H9 (cell line): ENCODE measurements around the gene FAM237B. TPM values are rescaled to one million over a fixed set of nuclear protein-coding genes. Genes with fewer than 3 reads are reported as not detected.

Experiments
- DNase-seq: peaks from one replicate; pipeline ENCODE4 v3.0.0-alpha.2; 2017
- H2AFZ ChIP-seq: one replicate; pipeline ENCODE4 v1.6.1; 2013; ENCODE audit warnings: mild to moderate bottlenecking, low read length, control low read depth, moderate library complexity
- H2AK5ac ChIP-seq: 2 replicates; pipeline ENCODE4 v1.6.1; 2013; ENCODE audit warnings: low read length, control low read depth, mixed read lengths; ENCODE audit not compliant: insufficient read length
- H2BK120ac ChIP-seq: one replicate; pipeline ENCODE4 v1.6.1; 2013; ENCODE audit warnings: low read depth, mild to moderate bottlenecking, low read length, control low read depth, inconsistent platforms; ENCODE audit not compliant: poor library complexity, severe bottlenecking
- H2BK12ac ChIP-seq: 2 replicates; pipeline ENCODE4 v1.6.1; 2013; ENCODE audit warnings: low read length, control low read depth, mixed read lengths, low read depth; ENCODE audit not compliant: insufficient read length
- H2BK15ac ChIP-seq: 2 replicates; pipeline ENCODE4 v1.6.1; 2013; ENCODE audit warnings: low read depth, low read length, control low read depth
- H2BK20ac ChIP-seq: one replicate; pipeline ENCODE4 v1.6.1; 2013; ENCODE audit warnings: low read depth, mild to moderate bottlenecking, low read length, control low read depth, inconsistent platforms; ENCODE audit not compliant: poor library complexity, severe bottlenecking
- H2BK5ac ChIP-seq: 2 replicates; pipeline ENCODE4 v1.6.1; 2013; ENCODE audit warnings: low read length, control low read depth, mixed read lengths; ENCODE audit not compliant: insufficient read length
- H3K14ac ChIP-seq: 2 replicates; pipeline ENCODE4 v1.6.1; 2013; ENCODE audit warnings: low read length, control low read depth; ENCODE audit not compliant: insufficient read depth
- H3K18ac ChIP-seq: 2 replicates; pipeline ENCODE4 v1.6.1; 2013; ENCODE audit warnings: low read depth, mild to moderate bottlenecking, mixed read lengths, low read length, control low read depth; ENCODE audit not compliant: insufficient read length
- H3K23ac ChIP-seq: 2 replicates; pipeline ENCODE4 v1.6.1; 2013; ENCODE audit warnings: low read length, control low read depth, mixed read lengths, low read depth; ENCODE audit not compliant: insufficient read length
- H3K23me2 ChIP-seq: 2 replicates; pipeline ENCODE4 v1.6.1; 2013; ENCODE audit warnings: low read depth, mild to moderate bottlenecking, mixed read lengths, low read length, control low read depth; ENCODE audit not compliant: insufficient read length, poor library complexity, severe bottlenecking
- H3K27ac ChIP-seq: 2 replicates; pipeline ENCODE4 v1.5.1; 2013; ENCODE audit warnings: low read length, control low read depth, mixed read lengths, low read depth; ENCODE audit not compliant: insufficient read length
- H3K27me3 ChIP-seq: 2 replicates; pipeline ENCODE4 v1.6.1; 2013; ENCODE audit warnings: low read length, control low read depth, inconsistent platforms; ENCODE audit not compliant: insufficient read depth
- H3K4ac ChIP-seq: 2 replicates; pipeline ENCODE4 v1.6.1; 2013; ENCODE audit warnings: low read depth, mild to moderate bottlenecking, control low read depth, inconsistent platforms, low read length, moderate library complexity
- H3K4me1 ChIP-seq: 2 replicates; pipeline ENCODE4 v1.6.1; 2013; ENCODE audit warnings: low read length, control low read depth, inconsistent platforms; ENCODE audit not compliant: insufficient read depth
- H3K4me2 ChIP-seq: 2 replicates; pipeline ENCODE4 v1.6.1; 2013; ENCODE audit warnings: low read length, control low read depth, mixed read lengths; ENCODE audit not compliant: insufficient read length, insufficient read depth
- H3K56ac ChIP-seq: 2 replicates; pipeline ENCODE4 v1.6.1; 2013; ENCODE audit warnings: low read depth, mild to moderate bottlenecking, mixed read lengths, low read length, control low read depth; ENCODE audit not compliant: insufficient read length
- H3K79me1 ChIP-seq: 2 replicates; pipeline ENCODE4 v1.6.1; 2013; ENCODE audit warnings: low read depth, mild to moderate bottlenecking, moderate library complexity, low read length, control low read depth, inconsistent platforms; ENCODE audit not compliant: insufficient read depth, poor library complexity, severe bottlenecking
- H3K79me2 ChIP-seq: 2 replicates; pipeline ENCODE4 v1.6.1; 2013; ENCODE audit warnings: low read length, control low read depth, inconsistent platforms; ENCODE audit not compliant: insufficient read depth
- H3K9ac ChIP-seq: 2 replicates; pipeline ENCODE4 v1.6.1; 2013; ENCODE audit warnings: low read length, control low read depth, mixed read lengths; ENCODE audit not compliant: insufficient read length; ENCODE audit errors: extremely low read depth
- H3K9me3 ChIP-seq: one replicate; pipeline ENCODE4 v1.6.1; 2013; ENCODE audit warnings: low read depth, low read length, inconsistent platforms; ENCODE audit not compliant: control insufficient read depth
- H3T11ph ChIP-seq: one replicate; pipeline ENCODE4 v1.6.1; 2013; ENCODE audit warnings: mild to moderate bottlenecking, low read length, control low read depth, inconsistent platforms
- H4K20me1 ChIP-seq: one replicate; pipeline ENCODE4 v1.6.1; 2013; ENCODE audit not compliant: control insufficient read depth, insufficient read length, insufficient read depth
- H4K5ac ChIP-seq: 2 replicates; pipeline ENCODE4 v1.6.1; 2013; ENCODE audit warnings: low read depth, mild to moderate bottlenecking, mixed read lengths, low read length, control low read depth; ENCODE audit not compliant: insufficient read length
- H4K8ac ChIP-seq: replicated peaks from 2 replicates; pipeline ENCODE4 v1.6.1; 2013; ENCODE audit warnings: low read length, control low read depth, mixed read lengths, low read depth; ENCODE audit not compliant: insufficient read length
- H4K91ac ChIP-seq: 2 replicates; pipeline ENCODE4 v1.6.1; 2013; ENCODE audit warnings: low read depth, mild to moderate bottlenecking, moderate library complexity, mixed read lengths, low read length, control low read depth; ENCODE audit not compliant: insufficient read length
- H3K27ac Mint-ChIP-seq, 3 experiments: 2 replicates in 2 of 3; 3 replicates in 1 of 3; pipeline ENCODE4 v1.8.0; 2020 to 2021; ENCODE audit warnings: mixed read lengths in 3 of 3, mild to moderate bottlenecking in 1 of 3, moderate library complexity in 1 of 3
- H3K27me3 Mint-ChIP-seq: 2 replicates; pipeline ENCODE4 v1.8.0; 2021; ENCODE audit warnings: low read depth, mild to moderate bottlenecking, moderate library complexity, mixed read lengths
- H3K36me3 Mint-ChIP-seq, 3 experiments: 2 replicates in 2 of 3; 3 replicates in 1 of 3; pipeline ENCODE4 v1.8.0; 2020 to 2021; ENCODE audit warnings: low read depth in 3 of 3, mixed read lengths in 3 of 3; ENCODE audit not compliant: insufficient read depth in 1 of 3
- H3K4me1 Mint-ChIP-seq, 2 experiments: 2 replicates each; pipeline ENCODE4 v1.8.0; 2020; ENCODE audit warnings: mixed read lengths in 2 of 2
- H3K4me3 Mint-ChIP-seq, 2 experiments: 2 replicates in 1 of 2; 3 replicates in 1 of 2; pipeline ENCODE4 v1.8.0; 2020 to 2021; ENCODE audit warnings: mild to moderate bottlenecking in 2 of 2, mixed read lengths in 2 of 2, moderate library complexity in 1 of 2
- H3K9me3 Mint-ChIP-seq, 2 experiments: 2 replicates in 1 of 2; 3 replicates in 1 of 2; pipeline ENCODE4 v1.8.0; 2020; ENCODE audit warnings: mild to moderate bottlenecking in 2 of 2, mixed read lengths in 2 of 2, moderate library complexity in 1 of 2
- CTCF ChIP-seq: fragments of 200-600 bp; sonication (generic); conservative IDR thresholded peaks from 3 replicates; pipeline ENCODE4 v1.8.0; 2021; ENCODE audit warnings: antibody characterized with exemption, mild to moderate bottlenecking
- WGBS: extraction: QIAGEN DNeasy Blood & Tissue Kit; methylation state at CpG from one replicate; pipeline ENCODE4 v1.1.7; 2013; ENCODE audit warnings: missing lambda C conversion rate, low lambda C conversion rate, mixed read lengths; ENCODE audit not compliant: insufficient read length; ENCODE audit errors: extremely low coverage; 5-methylcytosine and 5-hydroxymethylcytosine counted together
- total RNA-seq: library from RNA; stranded (reverse); gene quantifications from 2 replicates; pipeline ENCODE4 v1.2.1, GENCODE V29; 2021

FAM237B gene
- total RNA-seq, 1 experiment from 2014 or later, result not detected

GRCh38 chr7:90269163-90269562 is 51.9 kb downstream of the FAM237B start:
- Histone ChIP-seq H3K14ac (no peak overlapping the region), H3K27ac (no peak overlapping the region), H3K4me2 (no peak overlapping the region), H3K9ac (no peak overlapping the region), H3K56ac (no peak overlapping the region), H3K23ac (no peak overlapping the region), H3K23me2 (no peaks in the 10 kb centered on the region), H2BK5ac (no peak overlapping the region), H2BK20ac (no peak overlapping the region), H3K18ac (no peak overlapping the region), H2BK15ac (no peak overlapping the region), H3T11ph (no peak overlapping the region), H2BK12ac (no peak overlapping the region), H2AFZ (no peak overlapping the region), H3K27me3 (no peaks in the 10 kb centered on the region), H2AK5ac (no peak overlapping the region), H3K79me1 (no peaks in the 10 kb centered on the region), H3K9me3 (no peaks in the 10 kb centered on the region), H3K4me1 (no peaks in the 10 kb centered on the region), H2BK120ac (no peak overlapping the region), H4K91ac (no peak overlapping the region), H4K8ac (no peak overlapping the region), H4K5ac (no peak overlapping the region), H4K20me1 (no peaks in the 10 kb centered on the region), H3K4ac (no peak overlapping the region), H3K79me2 (no peaks in the 10 kb centered on the region)
- Mint-ChIP-seq H3K27ac (no peak overlapping the region), H3K9me3 (no peaks in the 10 kb centered on the region), H3K4me3 (no peak overlapping the region), H3K4me1 (no peaks in the 10 kb centered on the region), H3K27me3 (no peaks in the 10 kb centered on the region), H3K36me3 (no peaks in the 10 kb centered on the region)
- no peak for DNase-seq
- WGBS, result no CpG with 5 or more reads among the region's 1 CpG
- no peak for TF ChIP-seq CTCF
